GM19099 (cell line): ENCODE measurements around the gene CPNE4.

Experiments
- POLR2A ChIP-seq: IDR thresholded peaks from 3 replicates; pipeline ENCODE4 v1.6.1; 2011; ENCODE audit warnings: low read depth; ENCODE audit not compliant: insufficient read length; ENCODE audit errors: extremely low read depth

CPNE4 gene

GRCh38 chr3:132001036-132001435, 33.8 kb downstream of the CPNE4 start:
- no peak for TF ChIP-seq POLR2A

GRCh38 chr3:131998027-131998426, 36.8 kb downstream of the CPNE4 start:
- TF ChIP-seq POLR2A: no peak

- TF ChIP-seq POLR2A: no peak
Observed at GRCh38 chr3:131995891-131996290, 38.9 kb downstream of the CPNE4 start.

- TF ChIP-seq POLR2A: no peak
Observed at GRCh38 chr3:131989318-131989717, 45.5 kb downstream of the CPNE4 start.

- no peak for TF ChIP-seq POLR2A
Observed at GRCh38 chr3:131988209-131988608, 46.6 kb downstream of the CPNE4 start.

- no peak for TF ChIP-seq POLR2A
Observed at GRCh38 chr3:131983689-131984088, 51.1 kb downstream of the CPNE4 start.

- no peak for TF ChIP-seq POLR2A
Observed at GRCh38 chr3:131981323-131981722, 53.5 kb downstream of the CPNE4 start.

GRCh38 chr3:131976448-131976847, 58.4 kb downstream of the CPNE4 start:
- no peak for TF ChIP-seq POLR2A

- TF ChIP-seq POLR2A: no peak
Observed at GRCh38 chr3:131975047-131975446, 59.8 kb downstream of the CPNE4 start.

- no peak for TF ChIP-seq POLR2A
Observed at GRCh38 chr3:131973731-131974130, 61.1 kb downstream of the CPNE4 start.

GRCh38 chr3:131972550-131972949, 62.3 kb downstream of the CPNE4 start:
- TF ChIP-seq POLR2A: no peak

- no peak for TF ChIP-seq POLR2A
Observed at GRCh38 chr3:131972091-131972490, 62.7 kb downstream of the CPNE4 start.

- TF ChIP-seq POLR2A: no peak
Observed at GRCh38 chr3:131962982-131963381, 71.8 kb downstream of the CPNE4 start.

- TF ChIP-seq POLR2A: no peak
Observed at GRCh38 chr3:131960324-131960723, 74.5 kb downstream of the CPNE4 start.

- TF ChIP-seq POLR2A: no peak
Observed at GRCh38 chr3:131957980-131958379, 76.8 kb downstream of the CPNE4 start.

GRCh38 chr3:131957511-131957910, 77.3 kb downstream of the CPNE4 start:
- no peak for TF ChIP-seq POLR2A

GRCh38 chr3:131948806-131949205, 86.0 kb downstream of the CPNE4 start:
- no peak for TF ChIP-seq POLR2A
